ENCODE data around the gene TMEM235.

The TMEM235 gene

DNA sequence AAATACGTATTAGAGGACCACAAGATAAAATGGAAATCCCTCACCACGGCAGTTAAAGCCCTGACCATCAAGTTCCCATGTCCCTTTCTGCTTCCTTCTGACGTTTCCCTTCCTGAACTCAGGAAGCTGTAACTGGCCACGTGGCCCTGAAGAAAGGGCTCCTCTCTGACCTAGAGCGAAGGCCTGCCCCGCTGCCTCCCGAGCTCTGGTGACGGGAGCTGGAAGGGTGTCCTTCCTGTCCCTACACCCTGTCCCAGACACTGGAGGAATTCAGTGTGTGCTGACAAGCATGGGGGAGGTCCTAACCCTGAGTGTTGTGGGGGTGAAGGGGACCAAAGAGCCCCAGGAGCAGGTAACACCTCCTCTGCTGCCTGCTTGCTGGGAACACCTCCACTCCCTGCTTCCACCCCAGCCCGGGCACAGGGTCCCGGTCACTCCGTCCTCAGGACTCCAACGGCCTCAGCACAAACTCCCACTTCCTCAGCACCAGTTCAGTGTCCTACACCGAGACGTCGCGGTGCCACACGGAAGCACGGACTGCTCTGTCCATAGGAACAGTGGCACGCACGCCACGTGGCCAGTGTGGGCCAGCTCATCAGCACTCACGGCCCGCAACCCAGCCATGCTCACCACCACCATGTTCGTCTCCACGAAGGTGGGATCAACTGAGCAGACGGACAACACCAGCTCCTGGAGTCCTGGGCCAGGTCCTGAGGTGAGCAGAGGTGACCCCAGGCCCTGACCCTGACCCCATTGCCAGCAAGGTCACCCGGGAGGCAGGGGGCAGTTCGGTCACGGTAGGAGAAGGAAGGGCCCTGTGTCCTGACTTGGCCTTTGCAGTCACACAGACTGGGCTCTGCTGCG is 16.9 kb downstream of the TMEM235 start:
- TF ChIP-seq, protein P1, sequence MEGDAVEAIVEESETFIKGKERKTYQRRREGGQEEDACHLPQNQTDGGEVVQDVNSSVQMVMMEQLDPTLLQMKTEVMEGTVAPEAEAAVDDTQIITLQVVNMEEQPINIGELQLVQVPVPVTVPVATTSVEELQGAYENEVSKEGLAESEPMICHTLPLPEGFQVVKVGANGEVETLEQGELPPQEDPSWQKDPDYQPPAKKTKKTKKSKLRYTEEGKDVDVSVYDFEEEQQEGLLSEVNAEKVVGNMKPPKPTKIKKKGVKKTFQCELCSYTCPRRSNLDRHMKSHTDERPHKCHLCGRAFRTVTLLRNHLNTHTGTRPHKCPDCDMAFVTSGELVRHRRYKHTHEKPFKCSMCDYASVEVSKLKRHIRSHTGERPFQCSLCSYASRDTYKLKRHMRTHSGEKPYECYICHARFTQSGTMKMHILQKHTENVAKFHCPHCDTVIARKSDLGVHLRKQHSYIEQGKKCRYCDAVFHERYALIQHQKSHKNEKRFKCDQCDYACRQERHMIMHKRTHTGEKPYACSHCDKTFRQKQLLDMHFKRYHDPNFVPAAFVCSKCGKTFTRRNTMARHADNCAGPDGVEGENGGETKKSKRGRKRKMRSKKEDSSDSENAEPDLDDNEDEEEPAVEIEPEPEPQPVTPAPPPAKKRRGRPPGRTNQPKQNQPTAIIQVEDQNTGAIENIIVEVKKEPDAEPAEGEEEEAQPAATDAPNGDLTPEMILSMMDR (IDR thresholded peaks at IDR 0.05) = no peak
- no peak for TF ChIP-seq ZFX (IDR thresholded peaks at IDR 0.05; ENCODE audit: borderline replicate concordance)
- H3K27ac ChIP-seq = no peak overlapping the region

DNA sequence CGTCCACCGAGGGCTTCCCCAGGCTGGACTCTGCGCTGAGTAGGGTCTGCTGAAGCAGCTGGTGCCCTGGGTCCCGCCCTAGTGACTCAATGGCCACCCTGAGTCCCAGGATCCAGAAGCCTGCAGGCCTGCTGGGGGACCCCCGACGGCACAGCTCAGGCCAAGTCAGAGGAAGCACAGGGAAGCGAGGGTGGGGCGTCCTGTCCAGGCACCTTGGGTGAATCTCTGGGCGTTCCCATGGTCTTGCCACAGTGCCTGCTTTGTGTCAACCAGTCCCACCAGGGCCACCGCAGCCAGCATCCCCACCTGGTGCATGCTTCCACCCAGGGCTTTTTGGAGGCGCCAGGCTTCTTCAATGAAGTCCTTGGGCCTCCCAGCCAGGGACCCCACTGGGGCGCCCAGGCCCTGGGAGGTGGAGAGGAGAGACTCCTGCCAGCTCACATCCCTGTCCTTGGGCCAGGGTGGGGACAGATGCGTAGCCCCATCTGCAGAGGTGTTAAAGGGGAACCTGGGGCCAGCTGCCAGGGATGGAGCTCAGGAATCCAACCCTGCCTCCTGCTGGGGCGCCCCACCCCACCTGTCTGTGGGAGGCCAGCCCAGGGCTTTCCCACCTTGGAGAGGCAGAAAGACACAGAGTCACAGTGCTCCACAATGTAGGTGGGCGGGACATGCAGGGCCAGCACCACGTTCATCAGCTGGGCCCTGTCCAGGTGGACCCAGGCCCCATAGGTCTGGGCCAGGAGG is 17.8 kb downstream of the TMEM235 start:
- no peak overlapping the region for H3K27ac ChIP-seq
- no peak for TF ChIP-seq ZFX (IDR thresholded peaks at IDR 0.05; ENCODE audit: borderline replicate concordance)
- TF ChIP-seq, protein P1 (IDR thresholded peaks at IDR 0.05) = no peak

DNA sequence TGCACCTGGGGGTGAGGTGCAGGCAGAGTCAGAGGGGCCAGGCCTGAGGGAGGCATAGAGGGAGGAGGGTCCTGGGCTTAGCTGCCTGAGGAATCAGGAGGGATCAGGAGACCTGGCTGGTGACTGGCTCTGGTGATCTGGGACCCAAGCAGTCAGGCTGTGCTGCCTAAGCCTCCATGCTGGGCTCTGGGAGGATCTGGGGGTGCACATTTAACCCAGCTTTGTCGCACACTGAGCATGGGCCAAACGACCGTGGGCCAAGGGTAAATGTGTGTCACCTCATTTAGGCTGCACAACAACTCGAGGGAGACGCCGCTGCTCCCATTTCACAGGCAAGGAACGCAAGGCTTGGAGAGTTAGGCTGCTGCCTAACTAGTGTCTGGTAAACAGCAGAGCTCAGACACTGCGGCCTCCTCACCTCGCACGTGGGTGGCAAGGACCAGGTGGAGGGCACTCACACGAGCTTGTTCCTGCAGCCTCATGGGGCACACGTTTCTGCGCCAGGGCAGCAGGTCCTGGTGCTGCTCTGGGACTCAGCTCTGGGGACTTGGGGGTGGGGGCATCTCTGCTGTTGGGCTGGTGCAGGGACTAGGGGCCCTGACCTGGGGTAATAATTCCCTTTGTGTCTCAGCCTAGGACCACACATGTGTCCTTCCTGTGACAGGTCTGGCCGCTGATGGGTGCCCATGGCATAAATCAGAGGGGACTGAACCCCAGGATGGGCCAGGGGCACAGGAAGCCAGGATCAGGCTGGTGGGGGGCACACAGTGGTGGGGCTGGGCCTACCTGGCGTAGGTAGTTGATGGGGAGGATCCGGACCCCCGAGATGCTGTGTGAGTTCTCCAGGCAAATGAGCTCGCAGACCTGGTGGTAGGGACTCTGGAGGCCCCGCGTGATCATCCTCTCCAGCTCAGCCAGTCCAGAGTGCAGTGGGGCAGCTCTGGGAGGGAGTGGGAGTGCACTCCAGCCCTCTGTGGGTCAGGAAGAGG is 18.7 kb downstream of the TMEM235 start:
- H3K27ac ChIP-seq = no peak overlapping the region

DNA sequence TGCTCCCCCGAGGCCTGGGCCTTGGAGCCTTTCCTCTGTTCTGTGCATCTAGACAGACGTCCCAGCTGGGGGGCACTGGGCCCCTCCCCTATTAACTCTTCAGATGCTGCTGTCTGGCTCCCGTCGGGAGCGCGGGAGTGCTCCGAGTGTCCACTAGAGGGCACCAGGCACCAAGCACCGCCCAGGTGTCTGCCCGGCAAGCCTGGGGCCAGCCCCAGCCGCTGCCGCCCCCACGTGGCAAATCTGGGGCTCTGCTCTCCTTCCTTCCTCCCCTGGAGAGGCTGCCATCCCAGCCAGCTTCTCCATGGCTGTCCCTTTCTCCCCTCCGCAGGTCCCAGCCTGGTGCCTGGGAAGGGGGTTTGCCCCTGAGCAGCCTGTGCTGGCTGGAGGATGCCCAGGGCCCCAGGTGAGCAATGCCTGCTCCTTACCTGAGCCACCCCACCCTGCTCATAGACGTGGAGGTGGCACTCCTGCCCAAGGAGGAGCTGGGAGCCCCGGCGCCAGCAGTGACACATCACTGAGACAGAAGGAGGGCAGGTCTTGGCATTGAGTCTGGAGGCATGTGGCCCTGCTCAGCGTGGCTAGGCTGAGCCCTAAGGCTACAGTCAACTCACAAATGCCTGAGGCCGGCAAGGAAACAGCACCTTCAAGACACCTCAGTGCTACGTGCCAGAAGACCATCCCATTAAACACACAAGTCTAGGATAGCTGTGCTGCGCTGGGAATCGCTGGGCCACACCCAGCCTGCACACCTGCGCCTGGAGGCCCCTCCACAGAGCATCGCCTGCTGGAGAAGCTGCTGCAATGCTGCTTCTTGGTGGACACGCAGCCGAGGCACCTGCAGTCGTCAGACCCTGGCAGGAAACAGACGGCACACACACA is 19.7 kb downstream of the TMEM235 start:
- no peak for TF ChIP-seq ZFX (IDR thresholded peaks at IDR 0.05; ENCODE audit: borderline replicate concordance)
- TF ChIP-seq, protein P1 (IDR thresholded peaks at IDR 0.05) = peak; percentile 100
- H3K27ac ChIP-seq = no peak overlapping the region

More for the DNA sequence above, 18.7 kb downstream of the TMEM235 start:
- TF ChIP-seq, protein P1 (IDR thresholded peaks at IDR 0.05) = no peak
- TF ChIP-seq ZFX (IDR thresholded peaks at IDR 0.05; ENCODE audit: borderline replicate concordance) = no peak

- H3K27ac ChIP-seq = no peak overlapping the region
- TF ChIP-seq ZFX (IDR thresholded peaks at IDR 0.05; ENCODE audit: borderline replicate concordance) = no peak
- TF ChIP-seq, protein P1 (IDR thresholded peaks at IDR 0.05) = no peak
Observed at GRCh38 chr17:78251773-78252103, 20.3 kb downstream of the TMEM235 start.

- no peak for TF ChIP-seq ZFX (IDR thresholded peaks at IDR 0.05; ENCODE audit: borderline replicate concordance)
- TF ChIP-seq, protein P1 (IDR thresholded peaks at IDR 0.05) = no peak
- no peak overlapping the region for H3K27ac ChIP-seq
Observed at GRCh38 chr17:78252111-78252634, 20.7 kb downstream of the TMEM235 start.
